HG03159 (cell line): ENCODE data around the gene KRT72.

ENCODE experiments used
- ATAC-seq: cut with Tn5 transposase; IDR thresholded peaks from one replicate; pipeline ENCODE4 v1.9.1; 2021; ENCODE audit warnings: mild to moderate bottlenecking, moderate library complexity; ENCODE audit not compliant: unreplicated experiment

KRT72 gene

DNA sequence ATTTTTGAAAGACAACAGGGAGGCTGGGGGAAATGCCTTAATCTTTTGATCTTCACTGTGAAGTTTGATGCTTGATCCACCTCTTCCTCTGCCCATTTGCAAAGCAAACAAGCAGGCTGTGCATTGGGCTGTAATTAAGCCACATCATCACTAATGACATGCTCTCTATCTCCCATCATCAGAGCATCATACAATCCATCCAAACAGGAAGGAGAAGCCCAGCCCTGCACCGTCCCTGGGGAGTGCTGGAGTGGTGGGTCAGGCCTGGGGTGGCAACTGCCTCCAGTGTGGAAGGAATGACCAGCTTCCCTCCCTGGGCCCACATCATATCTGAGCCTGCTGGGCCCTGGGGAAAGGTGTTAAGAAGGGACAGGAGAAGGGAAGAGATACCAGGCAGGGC is 20.8 kb downstream of the KRT72 start:
- no peak for ATAC-seq

DNA sequence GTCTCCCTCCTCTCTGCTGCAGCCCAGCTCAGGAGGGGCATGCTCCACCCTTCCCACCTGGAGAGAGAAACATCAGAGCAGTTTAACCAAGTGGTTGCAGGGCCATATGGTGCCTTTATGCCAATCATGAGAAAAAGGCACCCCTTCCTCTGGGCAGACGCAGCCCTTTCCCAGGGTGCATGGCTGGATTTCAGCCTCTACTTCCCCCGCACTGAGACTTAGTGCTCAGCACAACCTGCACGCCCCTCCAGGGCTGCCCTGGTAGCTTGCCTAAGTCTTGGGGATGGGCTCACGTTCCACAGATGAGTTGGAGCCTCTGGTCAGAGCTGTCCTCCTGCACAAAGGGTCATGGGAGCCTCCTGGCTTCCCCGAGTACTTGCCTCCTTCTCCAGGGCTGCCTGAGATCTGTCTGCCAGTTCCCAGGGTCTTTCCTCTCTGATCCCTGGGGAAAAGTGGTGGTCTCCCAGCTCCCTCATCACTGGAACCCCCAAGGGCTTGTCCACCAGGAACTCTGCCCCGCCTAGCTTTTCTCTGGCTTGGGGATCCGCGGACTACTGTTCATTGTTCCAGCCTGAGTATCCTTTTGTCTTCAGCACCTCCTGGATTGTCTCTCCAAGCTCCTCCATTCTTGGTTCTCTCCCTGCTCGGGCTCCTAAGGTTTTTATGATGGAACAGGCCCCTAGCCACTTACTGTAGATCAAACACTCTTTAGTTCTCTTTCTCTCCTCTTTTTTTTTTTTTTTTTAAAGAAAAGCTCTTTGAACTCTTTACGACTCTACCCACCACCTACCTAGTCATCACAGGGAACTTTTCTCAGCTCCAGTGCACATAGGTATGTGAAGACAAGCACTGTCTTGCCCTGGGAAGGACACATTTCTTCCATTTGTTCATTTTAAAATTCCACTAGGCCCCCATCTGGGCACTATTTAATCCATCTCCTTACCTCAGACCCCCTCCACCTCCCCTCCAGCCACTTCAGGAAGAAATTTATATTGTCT is 21.5 kb downstream of the KRT72 start:
- no peak for ATAC-seq

DNA sequence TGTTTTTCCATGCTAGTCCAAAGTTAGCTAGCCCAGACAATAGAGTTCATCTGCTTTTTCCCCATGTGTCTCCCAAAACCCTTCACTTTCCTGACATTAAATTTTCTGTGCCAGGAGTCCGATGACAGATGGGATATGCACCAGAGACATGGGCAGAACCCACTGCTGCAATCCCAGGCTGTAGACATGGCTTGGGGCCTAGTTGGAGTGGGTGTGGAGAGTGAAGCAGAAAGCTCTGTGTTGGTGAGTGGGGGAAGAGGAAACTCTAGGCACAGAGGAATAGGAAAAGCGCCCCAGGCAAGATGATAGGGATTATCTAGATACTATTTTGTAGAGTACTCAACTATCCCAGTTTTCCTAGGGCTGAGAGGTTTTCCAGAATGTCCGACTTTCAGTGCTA is 22.8 kb downstream of the KRT72 start:
- no peak for ATAC-seq

GRCh38 chr12:52577316-52577715 is 23.9 kb downstream of the KRT72 start:
- no peak for ATAC-seq

- ATAC-seq, result no peak
Measured at GRCh38 chr12:52575948-52576347, 25.3 kb downstream of the KRT72 start.

GRCh38 chr12:52575256-52575655 is 26.0 kb downstream of the KRT72 start:
- ATAC-seq, result no peak

DNA sequence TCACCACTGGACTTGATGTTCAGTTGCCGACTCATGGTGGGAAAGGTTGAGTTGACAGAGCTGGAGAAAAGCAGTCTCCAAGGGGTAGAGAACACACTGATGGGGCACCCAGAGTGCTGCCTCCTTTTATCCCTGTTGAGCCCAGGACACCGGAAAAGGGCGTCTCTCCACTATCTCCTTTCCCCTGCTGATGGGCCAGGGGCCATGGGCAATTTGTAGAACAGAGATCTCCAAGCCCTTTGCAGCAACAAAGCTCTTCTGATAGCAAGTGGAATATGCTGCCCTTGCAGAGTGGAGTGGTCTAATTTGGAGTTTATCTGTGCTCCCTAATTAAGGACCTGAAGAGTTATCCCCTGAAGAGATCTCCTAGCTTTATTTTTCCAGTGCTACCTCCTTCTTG is 27.5 kb downstream of the KRT72 start, which contains the start of gene KRT74:
Gene KRT74, minus strand, starts transcription at position 101 of the 400 bp plus-strand sequence. Its CDS starts 66 bp downstream, at position 35.
- ATAC-seq, result no peak

- ATAC-seq, result no peak
Measured at GRCh38 chr12:52573306-52573705, 28.0 kb downstream of the KRT72 start.

DNA sequence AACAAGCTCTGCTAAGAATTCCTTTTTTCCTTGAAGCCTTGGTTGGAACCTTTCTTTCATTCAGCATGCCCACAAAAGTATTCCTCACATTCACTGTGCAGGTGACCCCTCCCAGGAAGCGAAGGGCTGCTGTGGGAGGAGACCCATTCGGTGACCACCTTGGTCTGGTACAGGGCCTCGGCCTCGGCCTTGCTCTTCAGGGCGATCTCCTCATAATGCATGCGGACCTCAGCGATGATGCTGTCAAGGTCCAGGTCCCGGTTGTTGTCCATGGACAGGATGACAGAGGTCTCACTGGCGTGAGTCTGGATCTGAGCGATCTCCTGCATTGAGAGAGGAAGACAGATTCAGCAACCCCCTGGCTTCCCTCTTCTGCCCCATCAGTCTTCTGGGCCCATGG is 30.8 kb downstream of the KRT72 start:
- no peak for ATAC-seq

DNA sequence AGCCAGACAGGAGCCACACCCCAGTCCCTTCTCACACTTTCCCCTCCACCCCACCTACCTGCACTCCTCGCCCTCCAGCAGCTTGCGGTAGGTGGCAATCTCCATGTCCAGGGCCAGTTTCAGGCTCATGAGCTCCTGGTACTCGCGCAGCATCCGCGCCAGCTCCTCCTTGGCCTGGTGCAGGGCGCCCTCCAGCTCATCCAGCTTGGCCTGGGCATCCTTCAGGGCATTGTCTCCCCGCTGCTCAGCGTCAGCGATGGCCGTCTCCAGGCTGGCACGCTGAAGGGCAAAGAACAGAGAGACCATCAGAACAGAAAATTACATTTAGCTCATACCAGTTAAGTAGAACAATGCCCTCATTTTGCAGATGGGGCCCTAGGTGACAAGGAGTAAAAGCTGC is 33.2 kb downstream of the KRT72 start:
- ATAC-seq, result no peak

- ATAC-seq, result no peak
Measured at GRCh38 chr12:52566847-52567291, 34.4 kb downstream of the KRT72 start.

DNA sequence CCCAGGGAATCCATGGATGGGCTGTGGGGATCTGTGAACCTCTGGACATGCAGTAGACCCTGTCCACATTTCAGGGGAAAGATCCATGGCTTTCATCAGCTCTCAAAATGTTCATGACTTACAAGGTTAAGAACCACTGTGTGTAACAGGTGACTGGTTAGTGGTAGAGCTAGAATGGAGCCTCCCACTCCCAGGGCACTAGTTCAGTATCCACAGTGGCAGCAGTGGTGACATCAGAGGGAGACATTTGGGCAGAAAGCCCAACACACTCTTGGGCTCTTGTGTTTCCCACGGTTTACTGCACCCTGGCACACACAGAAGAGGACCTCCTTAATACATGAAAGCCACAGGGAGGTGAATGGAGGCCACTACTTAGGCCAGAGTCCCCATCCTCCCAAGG is 36.7 kb downstream of the KRT72 start:
- ATAC-seq, result no peak

DNA sequence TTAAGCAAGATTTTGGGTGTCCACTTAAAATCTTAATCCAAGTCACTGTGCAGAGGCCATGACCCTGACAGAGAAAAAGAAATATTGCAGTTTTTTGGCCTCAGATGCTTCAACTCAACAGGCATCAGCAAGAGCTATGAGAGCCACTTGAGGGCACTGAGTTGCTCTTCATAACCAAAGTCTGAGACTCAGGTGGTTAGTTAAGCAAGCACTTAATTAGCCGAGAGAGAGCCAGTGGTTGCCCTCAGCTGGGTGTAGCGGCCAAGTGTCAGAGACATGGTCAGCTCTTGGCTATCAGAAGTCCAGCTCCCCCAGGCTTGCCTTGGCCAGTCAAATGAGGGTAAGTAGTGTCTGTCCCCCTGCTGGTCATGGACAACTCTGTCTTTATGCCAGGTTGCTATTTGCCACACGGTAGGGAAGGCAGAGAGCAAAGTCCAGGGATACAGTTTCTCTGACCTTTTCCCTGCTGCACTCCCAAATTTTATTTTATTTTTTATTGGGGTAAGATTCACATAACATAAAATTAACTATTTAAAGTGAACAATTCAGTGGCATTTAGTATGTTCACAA is 39.3 kb downstream of the KRT72 start:
- ATAC-seq, result no peak

GRCh38 chr12:52559979-52560378 is 41.3 kb downstream of the KRT72 start:
- ATAC-seq, result no peak

- no peak for ATAC-seq
Measured at GRCh38 chr12:52558781-52559445, 42.4 kb downstream of the KRT72 start.

- ATAC-seq, result no peak
Measured at GRCh38 chr12:52557476-52557875, 43.8 kb downstream of the KRT72 start.

DNA sequence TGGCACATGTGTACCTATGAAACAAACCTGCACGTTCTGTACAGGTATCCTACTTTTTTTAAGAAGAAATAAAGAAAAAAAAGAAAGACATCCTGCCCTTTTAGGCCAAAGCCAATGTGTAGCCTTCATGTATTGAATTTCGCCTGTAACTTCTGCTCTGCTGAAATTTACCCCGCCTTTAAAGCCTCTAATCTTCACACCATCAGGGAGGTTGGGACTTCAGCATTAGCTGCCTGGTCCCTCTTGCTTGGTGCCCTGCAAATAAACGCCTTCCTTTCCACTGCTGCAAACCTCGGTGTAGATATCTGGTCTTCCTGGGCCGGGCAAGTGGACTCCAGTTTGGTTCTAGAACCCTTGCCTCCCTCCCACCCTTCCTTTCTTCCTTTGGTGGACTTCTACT is 45.7 kb downstream of the KRT72 start:
- no peak for ATAC-seq

DNA sequence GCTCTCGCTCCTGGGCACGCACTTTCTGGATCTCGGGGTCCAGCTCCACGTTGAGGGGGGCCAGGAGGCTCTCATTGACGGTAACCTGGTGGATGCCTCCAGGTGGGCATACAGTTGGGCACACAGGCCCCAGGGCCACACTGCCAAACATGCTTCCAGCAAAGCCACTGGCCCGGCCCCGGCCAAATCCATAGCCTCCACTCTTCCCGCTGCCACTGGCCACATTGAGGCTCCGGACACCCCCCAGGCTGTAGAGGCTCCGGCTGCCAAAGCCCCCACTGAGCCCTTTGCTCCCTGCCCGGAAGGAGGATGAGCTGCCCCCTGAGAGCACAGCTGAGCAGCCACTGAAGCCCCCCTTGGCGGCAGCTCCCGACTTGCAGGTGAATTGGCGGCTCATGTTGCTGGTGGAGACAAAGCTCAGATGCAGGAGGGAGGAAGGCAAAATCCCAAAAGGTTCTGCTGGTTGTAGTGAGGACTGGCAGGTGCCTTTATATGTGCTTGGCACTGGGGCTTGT is 48.5 kb downstream of the KRT72 start, which contains the start of gene KRT71:
Gene KRT71, minus strand, starts transcription at position 465 of the 515 bp plus-strand sequence. Its CDS starts 68 bp downstream, at position 397.
- ATAC-seq, result no peak

DNA sequence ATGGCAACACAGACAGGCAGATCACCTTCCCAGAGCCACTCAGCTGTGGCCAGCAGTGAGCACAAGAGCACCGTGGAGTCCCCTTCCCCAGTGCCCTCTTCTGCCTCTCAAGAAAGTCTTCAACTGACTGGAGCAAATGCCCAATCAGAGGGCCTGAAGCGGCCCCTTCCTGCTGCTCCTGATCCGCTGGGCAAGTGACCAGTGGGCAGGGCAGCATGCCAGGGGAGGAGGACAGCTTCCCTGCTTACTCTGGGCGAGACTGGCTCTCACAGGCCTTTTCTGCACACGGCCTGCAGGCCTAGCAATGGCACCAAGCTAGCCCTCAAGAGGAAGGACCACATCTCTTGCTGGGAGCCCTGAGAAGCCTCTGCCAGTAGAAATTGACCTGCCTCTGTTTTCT is 49.2 kb downstream of the KRT72 start:
- no peak for ATAC-seq

- ATAC-seq, result no peak
Measured at GRCh38 chr12:52551216-52551865, 49.9 kb downstream of the KRT72 start.

GRCh38 chr12:52546126-52546525 is 55.1 kb downstream of the KRT72 start:
- ATAC-seq, result no peak
